SK-N-MC (cell line): ENCODE results near the gene AOPEP.
A peak's percentile ranks its signal among the peaks of the same experiment; 100 is the strongest.

ENCODE experiments used
- DNase-seq: peaks from one replicate; pipeline ENCODE4 v3.0.0-alpha.2; 2011; ENCODE audit warnings: low read depth, low spot score
- H3K27ac ChIP-seq: fragments of 200-600 bp; sonication (generic); 2 replicates; pipeline ENCODE4 v1.5.1; 2016; ENCODE audit warnings: mixed run types
- H3K36me3 ChIP-seq: fragments of 200-600 bp; sonication (generic); 2 replicates; pipeline ENCODE4 v1.6.1; 2017; ENCODE audit warnings: antibody characterized with exemption, low read length, mixed read lengths; ENCODE audit not compliant: insufficient read depth
- H3K4me3 ChIP-seq: fragments of 200-600 bp; sonication (generic); 2 replicates; pipeline ENCODE4 v1.5.1; 2016
- H3K9ac ChIP-seq: fragments of 200-600 bp; sonication (generic); 2 replicates; pipeline ENCODE4 v1.8.0; 2017; ENCODE audit warnings: mixed run types, mixed read lengths; ENCODE audit not compliant: insufficient read length
- H3K9me3 ChIP-seq: fragments of 200-600 bp; sonication (generic); 2 replicates; pipeline ENCODE4 v1.6.1; 2017; ENCODE audit warnings: low read depth, mild to moderate bottlenecking, antibody characterized with exemption, low read length, moderate library complexity, mixed read lengths
- EZH2 ChIP-seq: fragments of 200-600 bp; sonication (generic); IDR thresholded peaks from one replicate; pipeline ENCODE4 v1.6.1; 2017; ENCODE audit warnings: antibody characterized with exemption
- FOXP2 ChIP-seq: optimal IDR thresholded peaks from 2 replicates; pipeline ENCODE3; 2011; ENCODE audit warnings: mild to moderate bottlenecking, moderate library complexity; ENCODE audit not compliant: insufficient read depth; ENCODE audit errors: extremely low read length, control extremely low read depth
- POLR2AphosphoS5 ChIP-seq: IDR thresholded peaks from 2 replicates; pipeline ENCODE4 v1.6.1; 2012; ENCODE audit warnings: mild to moderate bottlenecking, low read depth, low read length, borderline replicate concordance

The AOPEP gene

GRCh38 chr9:95087659-95088242 lies 361.3 kb downstream of the AOPEP start:
- Histone ChIP-seq H3K9ac (no peak overlapping the region), H3K36me3 (no peaks in the 10 kb centered on the region; the same call in 1 of the 2 replicates), H3K27ac (no peak overlapping the region), H3K4me3 (no peak overlapping the region), H3K9me3 (no peaks in the 10 kb centered on the region)
- no peak for DNase-seq
- no peak for TF ChIP-seq FOXP2
- TF ChIP-seq EZH2 = no peak
- TF ChIP-seq POLR2AphosphoS5 = no peak

DNA sequence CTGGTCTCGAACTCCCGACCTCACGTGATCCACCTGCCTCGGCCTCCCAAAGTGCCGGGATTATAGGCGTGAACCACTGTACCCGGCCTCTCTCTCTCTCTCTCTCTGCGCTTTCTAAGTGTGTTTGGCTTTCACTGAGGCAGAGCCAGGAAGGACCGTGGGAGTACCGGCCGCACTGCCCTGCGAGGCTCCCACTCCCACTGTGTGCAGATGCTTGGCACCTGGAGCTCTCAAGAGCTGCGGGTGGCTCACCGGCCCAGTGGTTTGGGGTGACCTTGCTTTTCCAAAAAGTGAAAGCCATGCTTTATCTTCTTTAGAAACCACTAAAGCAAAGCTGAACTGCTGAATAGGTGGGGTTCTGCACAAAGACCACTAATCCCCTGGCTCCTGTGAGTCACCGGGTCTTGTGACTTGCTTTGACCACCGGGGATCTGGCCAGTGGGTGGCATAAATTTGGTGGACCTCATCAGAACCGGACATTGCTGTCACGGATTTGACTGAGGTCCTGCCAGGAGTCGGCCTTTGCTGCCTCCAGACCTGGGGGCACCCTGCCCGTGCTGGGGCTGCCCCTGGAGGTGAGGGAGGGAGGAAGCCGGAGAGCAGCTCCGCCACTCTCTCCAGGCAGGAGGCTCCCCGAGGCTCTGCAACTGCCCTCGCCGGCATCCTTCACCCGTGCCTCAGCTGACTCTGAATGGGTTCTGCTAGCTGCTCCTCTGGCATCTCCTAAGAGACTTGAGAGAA lies 362.1 kb downstream of the AOPEP start:
- H3K9me3 ChIP-seq = no peaks in the 10 kb centered on the region
- no peaks in the 10 kb centered on the region; the same call in 1 of the 2 replicates for H3K36me3 ChIP-seq
- no peak for DNase-seq
- no peak overlapping the region for H3K27ac ChIP-seq
- H3K9ac ChIP-seq = no peak overlapping the region
- no peak overlapping the region for H3K4me3 ChIP-seq
- no peak for TF ChIP-seq POLR2AphosphoS5
- no peak for TF ChIP-seq EZH2
- no peak for TF ChIP-seq FOXP2

DNA sequence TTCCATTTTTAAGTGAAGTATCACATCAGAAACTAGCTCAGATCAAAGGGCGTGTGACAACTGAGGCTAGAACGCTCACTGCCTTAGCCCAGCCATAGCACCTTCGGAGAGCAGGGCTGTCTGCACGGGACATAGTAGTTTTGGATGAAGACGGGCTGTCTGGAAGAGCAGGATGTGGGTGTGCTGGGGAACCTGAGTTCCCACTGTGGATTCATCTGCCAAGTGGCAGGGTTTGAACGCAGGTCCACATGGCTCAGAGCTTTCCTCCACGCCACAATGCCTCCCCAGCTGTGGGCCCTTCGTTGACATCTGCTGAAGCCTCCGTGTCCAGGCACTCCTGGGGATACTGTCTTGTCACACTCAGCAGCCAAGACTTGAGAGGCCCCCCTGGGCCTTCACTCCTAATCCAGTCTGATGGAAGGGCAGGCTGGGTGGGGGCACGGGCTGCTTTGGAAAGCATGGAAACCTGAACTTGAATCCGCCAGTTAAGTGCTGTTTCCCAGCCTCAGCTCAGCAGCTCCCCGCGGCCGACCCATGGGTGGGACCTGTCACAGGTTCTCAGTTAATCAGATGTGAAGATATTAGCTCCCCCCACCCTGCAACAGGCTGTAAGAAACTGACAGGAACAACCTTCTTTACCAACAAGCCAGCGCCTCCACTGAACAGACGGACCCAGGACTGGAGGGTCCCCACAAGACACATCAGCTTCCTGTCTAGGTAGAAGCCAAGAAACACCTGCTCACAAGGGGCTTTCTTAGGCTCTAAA lies 362.9 kb downstream of the AOPEP start:
- TF ChIP-seq FOXP2 (no peak), POLR2AphosphoS5 (no peak), EZH2 (no peak)
- no peak overlapping the region for H3K9ac ChIP-seq
- H3K4me3 ChIP-seq = no peak overlapping the region
- H3K36me3 ChIP-seq = no peaks in the 10 kb centered on the region; the same call in 1 of the 2 replicates
- DNase-seq = no peak
- no peaks in the 10 kb centered on the region for H3K9me3 ChIP-seq
- H3K27ac ChIP-seq = no peak overlapping the region

DNA sequence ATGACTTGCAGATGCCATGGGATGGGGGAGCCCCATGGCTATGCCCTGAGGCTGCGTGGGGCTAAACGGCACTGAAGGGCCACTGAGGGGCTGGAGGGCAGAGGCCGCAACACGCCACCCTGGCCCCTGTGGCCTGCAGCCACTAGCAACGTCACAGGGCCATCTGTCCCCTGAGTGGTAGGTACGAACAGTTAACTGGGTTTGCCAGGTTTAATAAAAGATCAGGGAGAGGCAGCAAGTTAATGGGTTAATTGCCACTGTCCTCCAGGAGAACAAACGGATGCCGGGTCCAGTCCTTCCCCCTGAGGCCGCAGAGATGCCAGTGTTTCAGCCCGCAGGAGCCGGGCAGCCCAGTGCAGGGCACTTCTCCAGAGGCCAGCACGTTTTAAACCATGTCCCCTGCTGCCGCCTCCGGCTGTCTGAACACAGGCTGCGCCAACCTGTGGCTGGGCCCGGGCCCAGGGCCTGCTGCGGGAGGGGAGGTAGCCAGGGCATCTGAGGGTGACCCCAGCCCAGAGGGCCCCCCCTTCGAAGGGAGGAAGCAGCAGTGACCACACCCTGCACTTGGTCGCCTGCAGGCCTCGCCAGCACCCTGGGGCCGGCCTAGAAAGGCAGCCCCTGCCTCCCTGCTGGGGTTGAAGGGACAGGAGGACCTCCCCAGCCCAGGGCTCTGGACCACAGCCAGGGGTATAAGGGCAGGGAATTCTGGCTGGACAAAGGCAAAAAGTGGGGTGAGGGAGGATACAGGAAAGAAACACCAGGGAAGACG lies 363.7 kb downstream of the AOPEP start:
- no peak overlapping the region for H3K4me3 ChIP-seq
- H3K9me3 ChIP-seq = no peaks in the 10 kb centered on the region
- no peak overlapping the region for H3K9ac ChIP-seq
- no peak for DNase-seq
- TF ChIP-seq EZH2 = no peak
- no peak for TF ChIP-seq FOXP2
- no peak for TF ChIP-seq POLR2AphosphoS5
- no peak overlapping the region for H3K27ac ChIP-seq
- no peaks in the 10 kb centered on the region; the same call in 1 of the 2 replicates for H3K36me3 ChIP-seq

DNA sequence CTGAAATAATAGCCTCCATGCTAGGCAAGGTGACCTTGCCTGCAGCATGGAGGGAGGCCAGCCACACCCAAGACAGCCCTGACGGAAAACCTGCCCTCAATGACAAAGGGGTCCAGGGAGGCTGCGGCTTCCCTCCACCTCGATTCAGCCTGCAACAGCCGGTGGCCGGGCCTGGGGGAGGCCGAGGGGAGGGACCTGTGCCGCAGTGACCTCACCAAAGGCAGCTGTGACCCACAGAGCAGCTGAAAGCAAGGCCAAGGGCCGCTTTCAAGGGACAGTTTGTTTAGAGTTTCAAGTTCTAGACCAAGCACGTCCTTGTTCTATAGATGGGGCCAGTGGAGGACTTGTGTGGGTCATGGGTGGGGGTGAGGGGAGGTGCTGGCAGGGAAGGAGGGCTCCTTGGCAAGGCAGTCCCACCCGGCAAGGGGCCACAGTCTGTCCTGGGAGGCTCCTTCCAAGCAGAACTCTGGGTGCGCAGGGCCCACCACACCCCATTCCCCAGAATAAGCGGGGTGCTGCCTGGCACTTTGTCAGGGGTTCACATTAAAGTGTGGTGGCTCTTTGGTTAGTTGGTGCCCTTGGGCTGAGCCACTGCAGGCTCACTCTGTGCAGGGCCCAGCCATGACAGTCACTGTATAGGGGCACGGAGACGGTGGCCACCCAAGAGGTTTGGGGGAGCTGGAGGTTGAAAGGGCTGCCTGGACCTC lies 364.5 kb downstream of the AOPEP start:
- no peak overlapping the region for H3K27ac ChIP-seq
- no peak for DNase-seq
- H3K9ac ChIP-seq = no peak overlapping the region

DNA sequence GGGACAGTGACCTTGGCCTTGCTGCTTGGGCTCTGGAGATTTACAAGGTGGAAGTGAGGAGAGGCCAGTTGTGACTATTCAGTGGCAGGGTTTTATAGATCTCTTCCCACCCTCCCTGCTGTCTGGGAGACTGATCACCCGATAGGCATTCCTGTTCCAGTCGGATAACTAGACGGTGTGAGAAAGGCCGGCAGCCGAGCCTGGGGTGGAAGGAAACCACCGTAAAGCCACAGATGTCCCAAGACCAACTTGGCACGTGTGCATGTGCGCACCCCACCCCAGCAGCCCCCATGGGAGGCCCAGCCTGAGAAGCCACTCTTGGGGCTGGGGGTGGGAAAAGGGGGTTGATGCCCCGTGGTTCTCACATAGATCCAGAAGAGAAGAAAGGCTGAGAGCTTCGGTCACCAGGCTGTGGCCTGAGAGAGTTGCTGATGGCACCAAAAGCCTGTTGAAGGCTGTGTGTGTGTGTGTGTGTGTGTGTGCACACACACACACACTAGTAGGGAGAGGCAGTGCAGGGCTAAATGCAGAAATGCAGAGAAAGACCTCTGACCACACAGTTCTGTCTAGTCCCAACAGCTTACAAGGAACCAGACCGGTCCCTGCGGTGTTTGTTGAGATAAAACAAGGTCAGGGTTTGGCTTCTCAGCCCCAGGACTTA lies 365.2 kb downstream of the AOPEP start:
- no peaks in the 10 kb centered on the region for H3K9me3 ChIP-seq
- TF ChIP-seq EZH2 = no peak
- no peak for TF ChIP-seq FOXP2
- no peak for TF ChIP-seq POLR2AphosphoS5
- H3K36me3 ChIP-seq = no peaks in the 10 kb centered on the region
- no peak for DNase-seq
- H3K9ac ChIP-seq = no peak overlapping the region
- no peak overlapping the region for H3K27ac ChIP-seq
- no peak overlapping the region for H3K4me3 ChIP-seq

More for the DNA sequence above, 364.5 kb downstream of the AOPEP start:
- Histone ChIP-seq H3K36me3 (no peaks in the 10 kb centered on the region; the same call in 1 of the 2 replicates), H3K9me3 (no peaks in the 10 kb centered on the region), H3K4me3 (no peak overlapping the region)
- TF ChIP-seq FOXP2 (no peak), EZH2 (no peak), POLR2AphosphoS5 (no peak)

DNA sequence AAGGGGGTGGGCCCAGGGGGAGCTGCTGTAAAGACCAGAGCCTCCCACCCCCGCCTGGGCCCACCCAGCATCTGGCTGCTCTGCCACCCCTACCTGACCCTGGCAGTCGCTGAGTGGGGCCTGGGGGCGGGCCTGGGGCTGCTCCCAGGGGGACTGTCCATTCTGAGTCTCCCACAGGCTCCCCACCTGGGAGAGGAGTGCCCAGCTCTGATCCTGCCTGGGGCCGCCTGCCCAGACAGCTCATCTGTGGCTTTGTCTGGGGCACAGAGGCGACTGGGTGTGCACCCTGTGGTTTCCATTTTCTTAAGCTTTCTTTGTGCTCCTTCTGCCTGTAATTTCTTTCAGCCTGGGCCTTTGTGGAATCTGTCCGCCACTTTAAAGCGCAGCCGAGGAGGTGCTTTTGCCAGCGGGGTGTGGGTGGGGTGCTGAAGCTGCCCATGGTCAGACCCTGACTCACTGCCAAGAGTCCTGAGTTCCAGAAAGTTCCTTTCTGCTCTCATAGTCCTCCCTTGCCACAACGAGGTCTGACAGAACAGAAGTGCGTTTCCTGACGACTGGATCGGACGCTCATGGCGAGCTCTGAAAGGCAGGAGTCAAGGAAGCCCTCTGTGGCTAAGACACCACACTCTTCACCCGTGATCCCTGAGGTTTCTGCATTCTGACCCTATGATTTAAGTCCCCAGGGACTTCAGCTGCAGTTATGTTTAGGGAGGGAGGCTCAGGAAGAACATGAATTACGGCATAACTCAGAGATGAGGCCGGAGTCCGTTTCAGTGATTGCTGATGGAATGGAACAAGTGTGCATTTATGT lies 366.0 kb downstream of the AOPEP start:
- peak overlapping the region; percentile 60 for H3K27ac ChIP-seq
- no peak for DNase-seq
- H3K36me3 ChIP-seq = no peaks in the 10 kb centered on the region
- TF ChIP-seq POLR2AphosphoS5 = no peak
- TF ChIP-seq EZH2 = no peak
- TF ChIP-seq FOXP2 = no peak
- no peak overlapping the region for H3K4me3 ChIP-seq
- H3K9ac ChIP-seq = no peak overlapping the region
- H3K9me3 ChIP-seq = no peaks in the 10 kb centered on the region
